ENCODE results near the gene POLR3C.

POLR3C gene

DNA sequence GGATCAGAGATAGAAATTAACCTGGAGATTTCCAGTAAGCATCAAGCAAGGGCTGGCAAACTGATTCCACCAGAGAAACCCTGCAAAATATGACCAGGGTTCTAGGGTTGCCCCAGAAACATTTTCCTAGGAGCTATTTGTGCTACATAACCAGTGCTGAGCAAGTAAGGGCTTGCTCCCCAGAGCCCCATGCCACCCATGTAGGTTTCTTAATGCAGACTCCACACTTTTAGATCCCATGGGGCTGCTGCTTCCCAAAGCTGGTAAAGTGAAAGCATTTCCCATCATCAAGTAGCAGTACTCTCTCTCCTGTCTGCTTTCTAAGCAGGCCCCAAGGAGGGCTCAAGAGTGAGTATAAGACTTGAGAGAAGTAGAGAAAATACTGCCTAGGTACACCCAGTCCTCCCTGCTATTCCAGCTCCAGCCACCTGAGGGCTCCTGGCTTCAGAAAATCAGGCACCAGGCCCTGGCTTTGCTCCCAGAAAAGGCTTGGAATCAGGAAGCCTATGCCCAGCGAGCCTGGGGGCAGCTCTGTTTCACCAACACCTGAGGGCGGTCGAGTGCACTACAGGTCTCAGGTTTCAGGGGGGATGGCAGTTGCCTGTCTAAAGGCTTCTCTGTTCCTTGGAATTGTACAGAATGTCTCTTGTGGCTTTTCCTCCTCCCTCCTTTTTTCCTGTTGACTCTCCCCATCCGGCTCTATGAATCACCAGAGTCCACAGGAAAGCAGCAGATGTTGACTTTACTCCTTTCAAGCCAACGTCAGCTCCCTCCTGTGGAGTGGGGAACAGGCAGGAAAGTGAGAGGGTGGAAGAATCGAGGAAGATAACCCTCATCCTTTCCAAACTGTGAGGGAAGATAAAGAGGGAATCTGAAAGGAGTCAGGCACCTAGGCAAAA, 67.8 kb downstream of the POLR3C start:
- no peak overlapping the region for H3K4me3 ChIP-seq (ENCODE audit: control insufficient read depth, low read depth, low read length)
- TF ChIP-seq, protein P1, sequence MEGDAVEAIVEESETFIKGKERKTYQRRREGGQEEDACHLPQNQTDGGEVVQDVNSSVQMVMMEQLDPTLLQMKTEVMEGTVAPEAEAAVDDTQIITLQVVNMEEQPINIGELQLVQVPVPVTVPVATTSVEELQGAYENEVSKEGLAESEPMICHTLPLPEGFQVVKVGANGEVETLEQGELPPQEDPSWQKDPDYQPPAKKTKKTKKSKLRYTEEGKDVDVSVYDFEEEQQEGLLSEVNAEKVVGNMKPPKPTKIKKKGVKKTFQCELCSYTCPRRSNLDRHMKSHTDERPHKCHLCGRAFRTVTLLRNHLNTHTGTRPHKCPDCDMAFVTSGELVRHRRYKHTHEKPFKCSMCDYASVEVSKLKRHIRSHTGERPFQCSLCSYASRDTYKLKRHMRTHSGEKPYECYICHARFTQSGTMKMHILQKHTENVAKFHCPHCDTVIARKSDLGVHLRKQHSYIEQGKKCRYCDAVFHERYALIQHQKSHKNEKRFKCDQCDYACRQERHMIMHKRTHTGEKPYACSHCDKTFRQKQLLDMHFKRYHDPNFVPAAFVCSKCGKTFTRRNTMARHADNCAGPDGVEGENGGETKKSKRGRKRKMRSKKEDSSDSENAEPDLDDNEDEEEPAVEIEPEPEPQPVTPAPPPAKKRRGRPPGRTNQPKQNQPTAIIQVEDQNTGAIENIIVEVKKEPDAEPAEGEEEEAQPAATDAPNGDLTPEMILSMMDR (IDR thresholded peaks at IDR 0.05; ENCODE audit: control insufficient read depth, insufficient read depth, low read depth, low read length, missing control alignments): peak; percentile 91
- peak; percentile 94 for DNase-seq (ENCODE audit: low read depth)

DNA sequence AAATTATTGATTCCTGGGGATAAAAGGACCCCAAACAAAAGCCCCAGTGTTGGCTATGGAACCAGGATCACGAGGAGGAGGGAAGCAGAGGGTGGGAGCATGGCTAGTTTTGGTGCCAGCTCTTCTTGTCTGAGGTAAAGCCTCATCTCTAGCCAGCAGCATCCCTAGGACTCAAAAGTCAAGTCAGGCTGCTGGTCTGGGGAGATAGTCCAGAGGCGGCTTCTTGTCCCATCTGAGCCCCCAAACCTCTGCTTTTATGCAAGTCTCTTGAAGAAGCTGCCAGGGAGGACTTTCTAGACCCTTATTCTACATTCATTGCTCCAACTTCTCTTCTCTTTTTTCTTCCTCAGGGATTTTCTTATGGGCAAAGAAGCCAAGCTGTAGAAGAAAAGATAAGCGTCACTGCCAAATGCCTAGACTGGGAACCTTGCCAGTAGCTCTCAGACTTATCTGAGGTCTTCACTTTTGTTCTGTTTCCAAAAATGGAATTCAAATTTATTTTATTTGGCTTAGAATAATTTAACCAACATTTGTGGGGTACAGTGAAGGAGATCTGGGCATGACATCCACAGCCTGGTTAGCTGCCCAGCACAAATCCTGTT, 68.6 kb downstream of the POLR3C start:
- TF ChIP-seq, protein P1 (IDR thresholded peaks at IDR 0.05; ENCODE audit: control insufficient read depth, insufficient read depth, low read depth, low read length, missing control alignments): no peak
- H3K4me3 ChIP-seq (ENCODE audit: control insufficient read depth, low read depth, low read length): no peak overlapping the region
- DNase-seq (ENCODE audit: low read depth): no peak

DNA sequence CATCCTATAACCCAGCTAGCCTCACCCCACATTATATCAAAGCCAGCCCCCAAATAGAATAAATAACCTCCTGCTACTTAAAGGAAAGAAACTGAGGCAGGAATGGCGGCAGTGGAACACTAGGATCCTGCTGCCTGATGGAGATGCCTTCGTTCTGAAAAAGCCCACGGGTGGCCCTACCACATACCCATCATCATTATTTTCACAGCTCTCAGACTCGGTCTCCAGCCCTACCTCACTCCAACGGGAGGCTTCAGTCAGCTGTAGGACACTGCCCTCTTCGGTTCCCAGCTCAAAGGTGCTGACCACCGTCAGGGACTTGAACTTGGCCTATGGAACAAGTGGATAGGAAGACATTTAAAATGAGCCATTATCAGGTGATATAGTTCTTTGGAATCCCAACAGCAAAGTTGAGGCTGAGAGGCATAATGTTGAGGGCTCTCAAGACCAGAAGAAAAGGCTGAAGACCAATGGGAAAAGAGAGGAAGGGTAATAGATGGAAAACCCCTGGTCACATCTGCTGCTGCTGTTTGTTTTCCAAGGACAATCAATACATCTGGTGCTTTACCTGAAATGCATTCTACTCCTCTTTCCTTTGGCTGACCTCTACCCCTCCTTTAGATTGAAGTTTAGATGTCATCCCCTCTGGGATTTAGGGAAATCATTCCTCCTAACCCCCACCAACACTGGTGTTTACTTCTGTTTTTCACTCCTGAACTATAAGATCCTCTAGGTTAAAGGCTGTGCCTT, 69.5 kb downstream of the POLR3C start:
- TF ChIP-seq, protein P1 (IDR thresholded peaks at IDR 0.05; ENCODE audit: control insufficient read depth, insufficient read depth, low read depth, low read length, missing control alignments): no peak
- no peak for DNase-seq (ENCODE audit: low read depth)
- no peak overlapping the region for H3K4me3 ChIP-seq (ENCODE audit: control insufficient read depth, low read depth, low read length)
